ENCODE data around the gene FBXO5.
"Not testable (repeated sequence)": the region's sequence is repeated elsewhere in the genome, so short reads cannot be mapped to it uniquely, and the experiment has no call there.

Gene FBXO5

GRCh38 chr6:152999538-152999937 is 16.7 kb upstream of the FBXO5 start:
- not testable (repeated sequence) for FAIRE-seq; DNase-seq (ENCODE audit: insufficient read length, low spot score)

- FAIRE-seq = no peak
- no peak for DNase-seq (ENCODE audit: insufficient read length, low spot score)
Observed at GRCh38 chr6:152993847-152994246, 11.0 kb upstream of the FBXO5 start.

GRCh38 chr6:152993431-152993830 is 10.6 kb upstream of the FBXO5 start:
- FAIRE-seq (peak; percentile 79), DNase-seq (ENCODE audit: insufficient read length, low spot score) (no peak)

- DNase-seq (ENCODE audit: insufficient read length, low spot score) = no peak
- no peak for FAIRE-seq
Observed at GRCh38 chr6:152986978-152987377, 4.1 kb upstream of the FBXO5 start.

GRCh38 chr6:152985300-152985699 is 2.5 kb upstream of the FBXO5 start:
- FAIRE-seq; DNase-seq (ENCODE audit: insufficient read length, low spot score): not testable (repeated sequence)

- no peak for FAIRE-seq
- no peak for DNase-seq (ENCODE audit: insufficient read length, low spot score)
Observed at GRCh38 chr6:152984513-152984872, 1.7 kb upstream of the FBXO5 start.

- peak; percentile 52 for DNase-seq (ENCODE audit: insufficient read length, low spot score)
Observed at GRCh38 chr6:152983637-152984512, 1.0 kb upstream of the FBXO5 start.

GRCh38 chr6:152981989-152982903 is 595 bp downstream of the FBXO5 start:
- FAIRE-seq (no peak), DNase-seq (ENCODE audit: insufficient read length, low spot score) (no peak)

More at GRCh38 chr6:152983637-152984512, 1.0 kb upstream of the FBXO5 start:
- FAIRE-seq = peak; percentile 97

- FAIRE-seq (peak; percentile 56), DNase-seq (ENCODE audit: insufficient read length, low spot score) (no peak)
Observed at GRCh38 chr6:152981219-152981618, 1.6 kb downstream of the FBXO5 start.

GRCh38 chr6:152980656-152981055 is 2.2 kb downstream of the FBXO5 start:
- DNase-seq (ENCODE audit: insufficient read length, low spot score) (no peak), FAIRE-seq (peak; percentile 60)

- DNase-seq (ENCODE audit: insufficient read length, low spot score) (no peak), FAIRE-seq (no peak)
Observed at GRCh38 chr6:152979116-152979515, 3.7 kb downstream of the FBXO5 start.

- DNase-seq (ENCODE audit: insufficient read length, low spot score) = no peak
Observed at GRCh38 chr6:152978058-152978457, 4.8 kb downstream of the FBXO5 start.

GRCh38 chr6:152977556-152977955 is 5.3 kb downstream of the FBXO5 start:
- FAIRE-seq = no peak

More at GRCh38 chr6:152978058-152978457, 4.8 kb downstream of the FBXO5 start:
- no peak for FAIRE-seq

GRCh38 chr6:152976749-152977148 is 6.1 kb downstream of the FBXO5 start:
- DNase-seq (ENCODE audit: insufficient read length, low spot score) = no peak
- no peak for FAIRE-seq

More at GRCh38 chr6:152977556-152977955, 5.3 kb downstream of the FBXO5 start:
- DNase-seq (ENCODE audit: insufficient read length, low spot score) = no peak

GRCh38 chr6:152975204-152975915 is 7.5 kb downstream of the FBXO5 start:
- FAIRE-seq = peak; percentile 87
- no peak for DNase-seq (ENCODE audit: insufficient read length, low spot score)

- FAIRE-seq (no peak), DNase-seq (ENCODE audit: insufficient read length, low spot score) (no peak)
Observed at GRCh38 chr6:152973916-152974315, 8.9 kb downstream of the FBXO5 start.

GRCh38 chr6:152969688-152970418 is 13.0 kb downstream of the FBXO5 start:
- DNase-seq (ENCODE audit: insufficient read length, low spot score) (no peak), FAIRE-seq (no peak)

GRCh38 chr6:152966168-152966894 is 16.5 kb downstream of the FBXO5 start:
- not testable (repeated sequence) for DNase-seq (ENCODE audit: insufficient read length, low spot score); FAIRE-seq

GRCh38 chr6:152959333-152959732 is 23.5 kb downstream of the FBXO5 start:
- no peak for FAIRE-seq
- no peak for DNase-seq (ENCODE audit: insufficient read length, low spot score)
